CD14-positive monocyte (primary cell): Measurements from ENCODE around the gene LIMK1. TPM values are rescaled to one million over a fixed set of nuclear protein-coding genes. Genes with fewer than 3 reads are reported as not detected.
"Not testable (repeated sequence)": the region's sequence is repeated elsewhere in the genome, so short reads cannot be mapped to it uniquely, and the experiment has no call there.

Experiments
- DNase-seq, 3 donors: peaks; one replicate each; pipeline ENCODE4 v3.0.0-alpha.2; 2011 to 2022
- H2AFZ ChIP-seq: 2 replicates; pipeline ENCODE4 v1.6.0; 2012; ENCODE audit warnings: mild to moderate bottlenecking, low read depth, low read length, inconsistent platforms; ENCODE audit not compliant: insufficient read depth, poor library complexity, severe bottlenecking
- H3K27ac ChIP-seq, 2 donors: 1 replicate in 1 of 2; 2 replicates in 1 of 2; pipeline ENCODE4 v1.5.1; 2012 to 2013; ENCODE audit warnings: low read length in 2 of 2, control low read depth in 1 of 2, inconsistent platforms in 1 of 2, low read depth in 1 of 2, mild to moderate bottlenecking in 1 of 2
- H3K27me3 ChIP-seq, 2 donors: one replicate each; pipeline versions ENCODE4 v1.6.0 to v1.6.1; 2011 to 2013; ENCODE audit warnings: low read length in 2 of 2; ENCODE audit not compliant: control insufficient read depth in 2 of 2, insufficient read depth in 2 of 2
- H3K36me3 ChIP-seq, 2 donors: replicated peaks in 1 of 2; 1 replicate in 1 of 2; 2 replicates in 1 of 2; pipeline versions ENCODE4 v1.5.1 to v1.6.1; 2012 to 2013; ENCODE audit warnings: low read length in 2 of 2, control low read depth in 1 of 2, inconsistent platforms in 1 of 2, mild to moderate bottlenecking in 1 of 2; ENCODE audit not compliant: insufficient read depth in 2 of 2, control insufficient read depth in 1 of 2
- H3K4me1 ChIP-seq, 2 donors: 1 replicate in 1 of 2; 2 replicates in 1 of 2; pipeline versions ENCODE4 v1.5.1 to v1.6.1; 2012 to 2013; ENCODE audit warnings: low read length in 2 of 2, control low read depth in 1 of 2, inconsistent platforms in 1 of 2, mild to moderate bottlenecking in 1 of 2, moderate library complexity in 1 of 2; ENCODE audit not compliant: insufficient read depth in 2 of 2, control insufficient read depth in 1 of 2
- H3K4me2 ChIP-seq: replicated peaks from 2 replicates; pipeline ENCODE3; 2012; ENCODE audit warnings: low read length, moderate library complexity, mild to moderate bottlenecking; ENCODE audit not compliant: poor library complexity, severe bottlenecking; ENCODE audit errors: extremely low read depth
- H3K4me3 ChIP-seq, 3 experiments: fragments of 200-600 bp in 1 of 3; sonication (generic) in 1 of 3; replicated peaks in 1 of 3; 1 replicate in 2 of 3; 2 replicates in 1 of 3; pipeline ENCODE4 v1.5.1; 2011 to 2013; ENCODE audit warnings: low read length in 3 of 3, mild to moderate bottlenecking in 3 of 3, control low read depth in 2 of 3, low read depth in 2 of 3, inconsistent platforms in 1 of 3, moderate library complexity in 1 of 3
- H3K79me2 ChIP-seq: 2 replicates; pipeline ENCODE4 v1.6.0; 2012; ENCODE audit warnings: mild to moderate bottlenecking, control low read depth, inconsistent platforms, low read length, moderate library complexity; ENCODE audit not compliant: insufficient read depth
- H3K9ac ChIP-seq: 2 replicates; pipeline ENCODE4 v1.6.0; 2017; ENCODE audit warnings: low read length, mild to moderate bottlenecking; ENCODE audit not compliant: insufficient read depth, poor library complexity, severe bottlenecking
- H3K9me3 ChIP-seq, 2 donors: replicated peaks in 1 of 2; 1 replicate in 1 of 2; 2 replicates in 1 of 2; pipeline versions ENCODE4 v1.5.1 to v1.6.1; 2012 to 2013; ENCODE audit warnings: low read length in 2 of 2, control low read depth in 1 of 2; ENCODE audit not compliant: control insufficient read depth in 1 of 2, insufficient read depth in 1 of 2
- H4K20me1 ChIP-seq: 2 replicates; pipeline ENCODE4 v1.6.0; 2012; ENCODE audit warnings: mild to moderate bottlenecking, low read length, control low read depth, moderate library complexity; ENCODE audit not compliant: insufficient read depth
- H3K27ac Mint-ChIP-seq, 7 donors: one replicate each; pipeline ENCODE4 v1.8.0; 2020; ENCODE audit warnings: mild to moderate bottlenecking in 7 of 7, mixed read lengths in 7 of 7, moderate library complexity in 6 of 7, inconsistent platforms in 2 of 7
- H3K27me3 Mint-ChIP-seq, 3 donors: one replicate each; pipeline ENCODE4 v1.8.0; 2021 to 2022; ENCODE audit warnings: low read depth in 3 of 3, mild to moderate bottlenecking in 3 of 3, mixed read lengths in 3 of 3, moderate library complexity in 3 of 3, inconsistent platforms in 1 of 3
- H3K36me3 Mint-ChIP-seq, 2 donors: one replicate each; pipeline ENCODE4 v1.8.0; 2020; ENCODE audit warnings: mixed read lengths in 2 of 2, inconsistent platforms in 1 of 2, mild to moderate bottlenecking in 1 of 2
- H3K4me1 Mint-ChIP-seq: one replicate; pipeline ENCODE4 v1.8.0; 2020; ENCODE audit warnings: mild to moderate bottlenecking, mixed read lengths
- H3K4me3 Mint-ChIP-seq, 2 donors: one replicate each; pipeline ENCODE4 v1.8.0; 2020; ENCODE audit warnings: mild to moderate bottlenecking in 2 of 2, mixed read lengths in 2 of 2, moderate library complexity in 1 of 2
- H3K9me3 Mint-ChIP-seq, 7 donors: one replicate each; pipeline ENCODE4 v1.8.0; 2020 to 2022; ENCODE audit warnings: mixed read lengths in 7 of 7, mild to moderate bottlenecking in 6 of 7, moderate library complexity in 6 of 7, inconsistent platforms in 2 of 7
- WGBS: methylation state at CpG from one replicate; pipeline ENCODE4 v1.1.5; 2013; ENCODE audit warnings: missing lambda C conversion rate; ENCODE audit not compliant: insufficient coverage; 5-methylcytosine and 5-hydroxymethylcytosine counted together
- intact Hi-C, 2 donors: fragments of 100-400 bp; cut with micrococcal nuclease; formaldehyde crosslinking; loops; one replicate each; pipeline versions ENCODE4 v1.15.0 to v1.15.1; 2023
- polyA plus RNA-seq, 3 donors: library from polyadenylated mRNA; depleted of rRNA in 1 of 3; unstranded in 2 of 3; stranded (reverse) in 1 of 3; fragments of 300-500 nt in 2 of 3; fragments of >200 nt in 1 of 3; fragmentation: Illumina TruSeq in 2 of 3; gene quantifications; 1 replicate in 2 of 3; 2 replicates in 1 of 3; pipeline ENCODE4 v1.2.3, GENCODE V29; 2012 to 2021
- TF ChIP-seq, protein P1 (sequence below): fragments of 200-600 bp; IDR thresholded peaks from one replicate; pipeline ENCODE4 v1.8.0; 2022; ENCODE audit warnings: antibody characterized with exemption, mild to moderate bottlenecking

Gene LIMK1
- polyA plus RNA-seq, 3 donors, result 12.6 to 30.2 (median 13.9) TPM

DNA sequence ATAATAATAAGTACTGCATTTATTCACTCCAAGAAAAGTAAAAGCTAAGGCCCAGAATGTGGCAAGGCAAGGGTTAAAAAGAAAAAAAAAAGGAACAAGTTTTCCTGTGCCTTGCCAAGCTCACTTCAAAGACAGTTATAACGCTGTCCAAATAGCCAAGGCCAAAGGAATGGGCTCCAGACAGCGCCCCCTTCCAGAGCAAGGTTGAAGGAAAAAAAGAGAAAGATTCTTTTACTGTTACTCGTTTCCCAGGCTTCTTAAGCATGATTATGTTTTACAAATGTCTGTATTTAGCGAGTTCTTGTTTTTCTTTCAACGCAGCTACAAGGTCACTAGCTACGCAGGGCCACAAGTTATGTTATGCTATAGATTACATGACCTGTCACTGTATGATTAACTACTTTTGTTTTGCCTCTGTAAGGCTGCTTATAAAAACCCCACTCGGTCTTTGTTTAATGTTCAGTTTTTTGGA, 81.4 kb downstream of the LIMK1 start:
- Histone ChIP-seq H3K27ac (no peak overlapping the region), H4K20me1 (no peaks in the 10 kb centered on the region), H3K79me2 (no peaks in the 10 kb centered on the region), H3K27me3 (no peaks in the 10 kb centered on the region), H3K4me2 (no peak overlapping the region), H3K36me3 (no peaks in the 10 kb centered on the region), H2AFZ (no peak overlapping the region), H3K4me1 (no peaks in the 10 kb centered on the region), H3K9ac (no peak overlapping the region), H3K4me3 (no peak overlapping the region), H3K9me3 (no peaks in the 10 kb centered on the region)
- Mint-ChIP-seq H3K9me3 (peaks cover 0 to 6% (median 2%) of the 10 kb centered on the region in 7 donors), H3K27ac (no peak overlapping the region), H3K4me3 (no peak overlapping the region), H3K4me1 (no peaks in the 10 kb centered on the region), H3K27me3 (no peaks in the 10 kb centered on the region), H3K36me3 (no peaks in the 10 kb centered on the region)
- no peak for DNase-seq
- TF ChIP-seq, protein P1, sequence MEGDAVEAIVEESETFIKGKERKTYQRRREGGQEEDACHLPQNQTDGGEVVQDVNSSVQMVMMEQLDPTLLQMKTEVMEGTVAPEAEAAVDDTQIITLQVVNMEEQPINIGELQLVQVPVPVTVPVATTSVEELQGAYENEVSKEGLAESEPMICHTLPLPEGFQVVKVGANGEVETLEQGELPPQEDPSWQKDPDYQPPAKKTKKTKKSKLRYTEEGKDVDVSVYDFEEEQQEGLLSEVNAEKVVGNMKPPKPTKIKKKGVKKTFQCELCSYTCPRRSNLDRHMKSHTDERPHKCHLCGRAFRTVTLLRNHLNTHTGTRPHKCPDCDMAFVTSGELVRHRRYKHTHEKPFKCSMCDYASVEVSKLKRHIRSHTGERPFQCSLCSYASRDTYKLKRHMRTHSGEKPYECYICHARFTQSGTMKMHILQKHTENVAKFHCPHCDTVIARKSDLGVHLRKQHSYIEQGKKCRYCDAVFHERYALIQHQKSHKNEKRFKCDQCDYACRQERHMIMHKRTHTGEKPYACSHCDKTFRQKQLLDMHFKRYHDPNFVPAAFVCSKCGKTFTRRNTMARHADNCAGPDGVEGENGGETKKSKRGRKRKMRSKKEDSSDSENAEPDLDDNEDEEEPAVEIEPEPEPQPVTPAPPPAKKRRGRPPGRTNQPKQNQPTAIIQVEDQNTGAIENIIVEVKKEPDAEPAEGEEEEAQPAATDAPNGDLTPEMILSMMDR, result peak; percentile 24
- 83% methylated on average over 1 of the region's 7 CpGs for WGBS
- intact Hi-C loops, result no loop called here

DNA sequence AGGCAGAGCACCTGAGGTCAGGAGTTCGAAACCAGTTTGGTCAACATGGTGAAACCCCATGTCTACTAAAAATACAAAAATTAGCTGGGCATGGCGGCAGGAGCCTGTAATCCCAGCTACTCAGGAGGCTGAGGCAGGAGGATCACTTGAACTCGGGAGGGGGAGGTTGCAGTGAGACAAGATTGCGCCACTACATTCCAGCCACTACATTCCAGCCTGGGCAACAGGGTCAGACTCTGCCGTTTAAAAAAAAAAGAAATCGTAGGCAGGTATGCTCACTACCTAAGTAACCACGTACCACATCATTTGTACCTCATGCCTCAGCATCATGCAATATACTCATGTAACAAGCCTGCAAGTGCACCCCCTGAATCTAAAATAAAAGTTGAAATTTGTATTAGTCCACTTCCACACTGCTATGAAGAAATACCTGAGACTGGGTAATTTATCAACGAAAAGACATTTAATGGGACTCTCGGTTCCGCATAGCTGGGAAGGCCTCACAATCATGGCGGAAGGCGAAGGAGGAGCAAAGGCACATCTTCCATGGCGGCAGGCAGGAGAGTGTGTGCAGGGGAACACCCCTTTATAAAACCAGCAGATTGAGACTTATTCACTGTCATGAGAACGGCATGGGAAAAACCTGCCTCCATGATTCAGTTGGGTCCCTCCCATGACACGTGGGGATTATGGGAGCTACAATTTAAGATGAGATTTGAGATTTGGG, 82.4 kb downstream of the LIMK1 start:
- Histone ChIP-seq H3K4me3 (no peak overlapping the region), H3K79me2 (no peaks in the 10 kb centered on the region), H3K4me2 (no peak overlapping the region), H3K27ac (no peak overlapping the region), H3K4me1 (no peaks in the 10 kb centered on the region), H2AFZ (no peak overlapping the region), H4K20me1 (no peaks in the 10 kb centered on the region), H3K27me3 (no peaks in the 10 kb centered on the region), H3K9ac (no peak overlapping the region), H3K9me3 (no peaks in the 10 kb centered on the region), H3K36me3 (no peaks in the 10 kb centered on the region)
- Mint-ChIP-seq H3K4me1 (no peaks in the 10 kb centered on the region), H3K27me3 (peaks cover 0 to under 1% (median 0%) of the 10 kb centered on the region in 3 donors), H3K36me3 (no peaks in the 10 kb centered on the region), H3K27ac (peak overlapping the region in 1 of 7 donors; percentile 56), H3K9me3 (peaks cover 0 to 6% (median 2%) of the 10 kb centered on the region in 7 donors), H3K4me3 (no peak overlapping the region)
- TF ChIP-seq, protein P1, result no peak
- no peak for DNase-seq
- intact Hi-C loops, result no loop called here
- WGBS, result 100% methylated on average over 3 of the region's 15 CpGs

DNA sequence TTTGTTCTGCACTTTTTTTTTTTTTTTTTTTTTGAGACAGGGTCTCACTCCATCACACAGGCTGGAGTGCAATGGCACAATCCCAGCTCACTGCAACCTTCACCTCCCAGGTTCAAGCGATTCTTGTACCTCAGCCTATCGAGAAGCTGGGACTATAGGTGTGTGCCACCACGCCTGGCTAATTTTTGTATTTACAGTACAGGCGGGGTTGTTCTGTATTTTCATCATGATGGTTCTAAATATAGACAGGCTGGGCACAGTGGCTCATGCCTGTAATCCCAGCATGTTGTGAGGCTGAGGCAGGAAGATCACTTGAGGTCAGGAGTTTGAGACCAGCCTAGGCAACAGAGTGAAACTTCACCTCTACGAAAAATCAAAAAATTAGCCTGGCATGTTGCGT, 83.7 kb downstream of the LIMK1 start:
- H3K79me2 ChIP-seq, H3K36me3 Mint-ChIP-seq, intact Hi-C loops, H3K27ac ChIP-seq, H3K9ac ChIP-seq, DNase-seq, H3K27me3 ChIP-seq, H3K4me1 Mint-ChIP-seq, H3K4me2 ChIP-seq, H3K27me3 Mint-ChIP-seq, H3K4me3 ChIP-seq, H3K27ac Mint-ChIP-seq, H2AFZ ChIP-seq, H4K20me1 ChIP-seq, H3K9me3 Mint-ChIP-seq, H3K4me3 Mint-ChIP-seq, H3K4me1 ChIP-seq, H3K9me3 ChIP-seq, H3K36me3 ChIP-seq: not testable (repeated sequence)
- 97% methylated on average over 5 of the region's 6 CpGs for WGBS
